SU-DHL-6 (cell line): ENCODE data around the gene KSR1.

Source experiments
- H2AFZ ChIP-seq: fragments of 200-600 bp; sonication (generic); 2 replicates; pipeline ENCODE4 v1.6.1; 2014; ENCODE audit warnings: low read depth, mild to moderate bottlenecking, moderate library complexity, mixed read lengths, antibody characterized with exemption, low read length; ENCODE audit not compliant: severe bottlenecking
- H3F3A ChIP-seq: fragments of 200-600 bp; shearing (Covaris generic); 2 replicates; pipeline ENCODE4 v1.6.0; 2016; ENCODE audit warnings: antibody characterized with exemption, mild to moderate bottlenecking; ENCODE audit not compliant: insufficient read depth
- H3K27ac ChIP-seq: fragments of 200-600 bp; sonication (generic); 2 replicates; pipeline ENCODE4 v1.5.1; 2016; ENCODE audit warnings: low read depth, mild to moderate bottlenecking, low read length, moderate library complexity, mixed read lengths
- H3K27me3 ChIP-seq: fragments of 200-600 bp; sonication (generic), shearing (Covaris generic); 2 replicates; pipeline ENCODE4 v1.6.0; 2014; ENCODE audit warnings: mild to moderate bottlenecking, low read length
- H3K36me3 ChIP-seq: fragments of 200-600 bp; sonication (generic); 2 replicates; pipeline ENCODE4 v1.6.1; 2014; ENCODE audit warnings: mild to moderate bottlenecking, low read length, mixed read lengths
- H3K4me2 ChIP-seq: fragments of 300-600, 200-600 bp; shearing (Covaris generic), sonication (generic); 2 replicates; pipeline ENCODE4 v1.6.0; 2014; ENCODE audit warnings: low read length, low read depth, mild to moderate bottlenecking; ENCODE audit not compliant: poor library complexity, severe bottlenecking
- H3K4me3 ChIP-seq: fragments of 200-600 bp; sonication (generic); 2 replicates; pipeline ENCODE4 v1.5.1; 2014; ENCODE audit warnings: antibody characterized with exemption, low read length, mild to moderate bottlenecking, mixed read lengths; ENCODE audit not compliant: insufficient read depth, poor library complexity, severe bottlenecking
- H3K79me2 ChIP-seq: fragments of 200-600 bp; sonication (generic); 2 replicates; pipeline ENCODE4 v1.6.1; 2014; ENCODE audit warnings: mild to moderate bottlenecking, low read length, moderate library complexity; ENCODE audit not compliant: insufficient read depth
- H3K9ac ChIP-seq: fragments of 200-600 bp; sonication (generic); 2 replicates; pipeline ENCODE4 v1.7.0; 2014; ENCODE audit warnings: mild to moderate bottlenecking, low read length
- H3K9me2 ChIP-seq: fragments of 200-600 bp; sonication (generic); replicated peaks from 2 replicates; pipeline ENCODE4 v1.6.1; 2014; ENCODE audit warnings: low read length; ENCODE audit not compliant: insufficient read depth
- H3K9me3 ChIP-seq: fragments of 200-600 bp; sonication (generic); 2 replicates; pipeline ENCODE4 v1.6.1; 2014; ENCODE audit warnings: low read length, mixed read lengths; ENCODE audit not compliant: insufficient read depth
- H4K20me1 ChIP-seq: fragments of 200-600 bp; sonication (generic); 2 replicates; pipeline ENCODE4 v1.6.1; 2014; ENCODE audit warnings: low read depth, mild to moderate bottlenecking, antibody characterized with exemption, low read length, moderate library complexity, mixed read lengths
- EZH2phosphoT487 ChIP-seq: fragments of 200-600 bp; sonication (generic), shearing (Covaris generic); conservative IDR thresholded peaks from 2 replicates; pipeline ENCODE4 v1.6.1; 2018; ENCODE audit warnings: mild to moderate bottlenecking, antibody characterized with exemption, low read length, moderate library complexity, mixed read lengths
- TF ChIP-seq, protein P1 (sequence below): fragments of 200-600 bp; sonication (generic); IDR thresholded peaks from one replicate; pipeline ENCODE4 v1.5.1; 2017; ENCODE audit warnings: antibody characterized with exemption, mild to moderate bottlenecking, low read length, moderate library complexity; ENCODE audit not compliant: insufficient read depth, poor library complexity, severe bottlenecking

KSR1 gene

DNA sequence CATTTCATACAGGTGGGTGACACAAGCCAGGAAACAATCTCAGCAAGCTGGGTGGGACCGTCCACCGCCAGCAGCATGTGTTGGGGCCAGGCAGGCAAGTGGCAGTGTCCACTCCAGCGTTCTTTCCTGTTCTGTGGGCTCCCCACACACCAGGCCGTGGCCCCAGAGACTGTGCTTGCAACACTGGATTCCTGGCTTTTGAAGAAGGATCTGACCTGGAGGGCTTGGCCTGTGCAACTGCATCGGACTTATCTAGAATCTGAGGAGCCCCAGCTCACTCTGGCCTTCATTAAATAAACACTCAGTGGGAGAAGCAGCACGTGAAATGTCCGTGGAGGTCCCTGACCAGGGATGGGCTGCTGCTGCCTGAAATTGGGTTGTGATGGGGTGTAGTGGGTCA lies 3.2 kb downstream of the KSR1 start:
- Histone ChIP-seq H3K9ac (no peak overlapping the region), H3K9me2 (no peaks in the 10 kb centered on the region), H3K79me2 (no peaks in the 10 kb centered on the region), H3K27ac (no peak overlapping the region), H4K20me1 (no peaks in the 10 kb centered on the region), H3K4me3 (no peak overlapping the region), H3K36me3 (no peaks in the 10 kb centered on the region), H3K9me3 (no peaks in the 10 kb centered on the region), H3F3A (peaks cover 7% of the 10 kb centered on the region; the same call in 1 of the 2 replicates), H2AFZ (no peak overlapping the region), H3K27me3 (no peaks in the 10 kb centered on the region), H3K4me2 (no peak overlapping the region)
- TF ChIP-seq EZH2phosphoT487: no peak
- TF ChIP-seq, protein P1, sequence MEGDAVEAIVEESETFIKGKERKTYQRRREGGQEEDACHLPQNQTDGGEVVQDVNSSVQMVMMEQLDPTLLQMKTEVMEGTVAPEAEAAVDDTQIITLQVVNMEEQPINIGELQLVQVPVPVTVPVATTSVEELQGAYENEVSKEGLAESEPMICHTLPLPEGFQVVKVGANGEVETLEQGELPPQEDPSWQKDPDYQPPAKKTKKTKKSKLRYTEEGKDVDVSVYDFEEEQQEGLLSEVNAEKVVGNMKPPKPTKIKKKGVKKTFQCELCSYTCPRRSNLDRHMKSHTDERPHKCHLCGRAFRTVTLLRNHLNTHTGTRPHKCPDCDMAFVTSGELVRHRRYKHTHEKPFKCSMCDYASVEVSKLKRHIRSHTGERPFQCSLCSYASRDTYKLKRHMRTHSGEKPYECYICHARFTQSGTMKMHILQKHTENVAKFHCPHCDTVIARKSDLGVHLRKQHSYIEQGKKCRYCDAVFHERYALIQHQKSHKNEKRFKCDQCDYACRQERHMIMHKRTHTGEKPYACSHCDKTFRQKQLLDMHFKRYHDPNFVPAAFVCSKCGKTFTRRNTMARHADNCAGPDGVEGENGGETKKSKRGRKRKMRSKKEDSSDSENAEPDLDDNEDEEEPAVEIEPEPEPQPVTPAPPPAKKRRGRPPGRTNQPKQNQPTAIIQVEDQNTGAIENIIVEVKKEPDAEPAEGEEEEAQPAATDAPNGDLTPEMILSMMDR: no peak

DNA sequence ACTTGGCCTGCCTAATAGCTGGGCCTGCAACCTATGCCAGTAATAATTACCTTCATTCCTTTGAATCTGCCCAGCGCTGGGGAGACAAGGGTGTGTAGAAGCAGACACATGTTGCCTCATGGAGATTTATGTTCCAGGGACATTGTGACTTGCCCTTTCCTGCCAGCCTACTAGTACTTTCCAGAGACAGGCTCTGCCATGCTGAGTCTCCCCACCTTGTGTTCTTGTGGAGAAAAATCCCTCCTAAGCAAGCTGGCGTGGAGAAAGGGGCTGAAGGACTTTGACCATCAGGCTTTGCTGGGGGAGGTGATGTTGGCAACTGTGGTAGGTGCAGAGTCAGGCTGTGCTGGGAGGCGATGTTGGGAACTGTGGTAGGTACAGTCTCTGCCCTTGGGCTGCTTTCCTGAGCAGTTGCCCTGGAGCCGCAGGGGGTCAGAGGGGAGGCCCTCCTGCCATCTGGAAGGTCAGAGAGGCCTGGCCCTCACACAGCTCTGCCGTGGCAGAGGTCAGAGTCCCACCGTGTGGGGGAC lies 4.0 kb downstream of the KSR1 start:
- no peak overlapping the region for H2AFZ ChIP-seq
- no peaks in the 10 kb centered on the region for H3K27me3 ChIP-seq
- H3K9me3 ChIP-seq: no peaks in the 10 kb centered on the region
- H3K9ac ChIP-seq: no peak overlapping the region
- H3K27ac ChIP-seq: no peak overlapping the region
- H3K9me2 ChIP-seq: no peaks in the 10 kb centered on the region
- TF ChIP-seq, protein P1: no peak
- no peak for TF ChIP-seq EZH2phosphoT487
- H3K4me2 ChIP-seq: no peak overlapping the region
- H4K20me1 ChIP-seq: no peaks in the 10 kb centered on the region
- no peak overlapping the region for H3K4me3 ChIP-seq
- no peaks in the 10 kb centered on the region for H3K36me3 ChIP-seq
- H3F3A ChIP-seq: peaks cover 6% of the 10 kb centered on the region; the same call in 1 of the 2 replicates
- H3K79me2 ChIP-seq: no peaks in the 10 kb centered on the region

DNA sequence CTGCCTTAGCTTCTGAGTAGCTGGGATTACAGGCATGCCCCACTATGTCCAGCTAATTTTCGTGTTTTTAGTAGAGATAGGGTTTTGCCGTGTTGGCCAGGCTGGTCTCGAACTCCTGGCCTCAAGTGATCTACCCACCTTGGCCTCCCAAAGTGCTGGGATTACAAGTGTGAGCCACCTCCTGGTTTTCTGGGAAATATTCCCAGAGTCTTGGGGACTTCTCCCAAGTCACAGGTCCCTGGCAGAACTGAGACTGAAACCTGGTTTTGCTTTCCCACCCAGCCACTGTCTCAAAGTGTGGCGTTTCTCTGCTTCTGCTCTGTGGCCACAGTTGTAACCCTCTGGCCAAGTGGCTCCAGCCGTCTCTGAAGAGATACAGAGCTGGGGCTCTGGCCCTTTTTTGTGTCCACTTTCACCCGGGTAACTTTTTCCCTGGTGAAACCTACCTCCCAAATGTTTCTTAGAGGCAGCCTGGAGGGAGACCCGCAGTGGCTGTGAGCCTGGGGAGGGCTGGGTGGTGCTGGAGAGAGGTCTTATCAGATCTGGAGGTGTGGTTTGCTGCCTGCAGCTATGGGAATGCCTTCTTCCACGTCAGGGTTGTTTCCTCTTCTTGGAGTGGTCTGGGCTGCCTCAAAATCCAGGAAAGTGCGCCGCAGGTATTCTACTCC lies 5.1 kb downstream of the KSR1 start:
- Histone ChIP-seq H3K27ac (no peak overlapping the region), H2AFZ (no peak overlapping the region), H3K9me2 (no peaks in the 10 kb centered on the region), H3K27me3 (no peaks in the 10 kb centered on the region), H3K9ac (no peak overlapping the region), H3K36me3 (no peaks in the 10 kb centered on the region), H3K4me3 (no peak overlapping the region), H4K20me1 (no peaks in the 10 kb centered on the region), H3F3A (no peaks in the 10 kb centered on the region), H3K9me3 (no peaks in the 10 kb centered on the region), H3K79me2 (no peaks in the 10 kb centered on the region), H3K4me2 (no peak overlapping the region)
- TF ChIP-seq EZH2phosphoT487: no peak
- TF ChIP-seq, protein P1: no peak
